NOMO-1 treated with dmso at 0.1 percent for 144 hours (cell line): ENCODE results near the gene SIRT3.

Source experiments
- DNase-seq: peaks from one replicate; lab custom pipeline; 2025; ENCODE audit not compliant: unreplicated experiment; lab: John Stamatoyannopoulos, UW

The SIRT3 gene

GRCh38 chr11:217704-218103 lies 18.4 kb downstream of the SIRT3 start:
- no peak for DNase-seq

- DNase-seq, result no peak
Measured at GRCh38 chr11:216081-216974, 19.8 kb downstream of the SIRT3 start.

- DNase-seq, result no peak
Measured at GRCh38 chr11:215581-216037, 20.5 kb downstream of the SIRT3 start.

- DNase-seq, result no peak
Measured at GRCh38 chr11:214083-214482, 22.1 kb downstream of the SIRT3 start.

GRCh38 chr11:213111-213510 lies 23.0 kb downstream of the SIRT3 start:
- DNase-seq, result no peak

- DNase-seq, result no peak
Measured at GRCh38 chr11:212150-213100, 23.7 kb downstream of the SIRT3 start.

GRCh38 chr11:211741-212140 lies 24.4 kb downstream of the SIRT3 start:
- no peak for DNase-seq

GRCh38 chr11:211295-211694 lies 24.8 kb downstream of the SIRT3 start:
- no peak for DNase-seq

- DNase-seq, result no peak
Measured at GRCh38 chr11:210803-211180, 25.4 kb downstream of the SIRT3 start.

- DNase-seq, result no peak
Measured at GRCh38 chr11:210122-210802, 25.9 kb downstream of the SIRT3 start.

- no peak for DNase-seq
Measured at GRCh38 chr11:209275-210121, 26.6 kb downstream of the SIRT3 start.

GRCh38 chr11:208917-209260 lies 27.3 kb downstream of the SIRT3 start:
- DNase-seq, result no peak

- peak; percentile 78 for DNase-seq
Measured at GRCh38 chr11:208181-208916, 27.8 kb downstream of the SIRT3 start.

GRCh38 chr11:207863-208180 lies 28.3 kb downstream of the SIRT3 start:
- no peak for DNase-seq

- DNase-seq, result peak; percentile 96
Measured at GRCh38 chr11:207208-207862, 28.8 kb downstream of the SIRT3 start, which contains the start of the genes BET1L and RIC8A. BET1L (minus strand) TSS chr11:207399; CDS start chr11:207321, 78 bp downstream. RIC8A (plus strand) TSS chr11:207708; CDS start chr11:208855, 1,147 bp downstream.

- DNase-seq, result no peak
Measured at GRCh38 chr11:206526-207207, 29.5 kb downstream of the SIRT3 start.

- no peak for DNase-seq
Measured at GRCh38 chr11:206002-206384, 30.1 kb downstream of the SIRT3 start.

- no peak for DNase-seq
Measured at GRCh38 chr11:205221-206001, 30.7 kb downstream of the SIRT3 start.
